GM23338 (cell line): ENCODE measurements around the gene ARHGAP32.

Experiments used
- CREB1 ChIP-seq: fragments of 250-450 bp; sonication (Bioruptor Pico); IDR thresholded peaks from 2 replicates; pipeline ENCODE4 v1.5.0; 2020; ENCODE audit warnings: low read depth, mild to moderate bottlenecking, moderate library complexity
- CTCF ChIP-seq, 2 experiments: fragments of 200-600 bp in 1 of 2; sonication (generic) in 1 of 2; conservative IDR thresholded peaks; 2 replicates each; pipeline versions ENCODE4 v1.5.1 to v1.6.1; 2016 to 2017; ENCODE audit warnings: antibody characterized with exemption in 2 of 2, low read depth in 2 of 2, mild to moderate bottlenecking in 2 of 2, moderate library complexity in 1 of 2
- ETS1 ChIP-seq: IDR thresholded peaks from 2 replicates; pipeline ENCODE4 v1.6.1; 2016; ENCODE audit warnings: antibody characterized with exemption
- EZH2 ChIP-seq: fragments of 200-600 bp; sonication (generic); IDR thresholded peaks from one replicate; pipeline ENCODE4 v1.8.0; 2017; ENCODE audit warnings: antibody characterized with exemption, mild to moderate bottlenecking, low read depth; ENCODE audit not compliant: unreplicated experiment
- EZH2phosphoT487 ChIP-seq: fragments of 200-600 bp; sonication (generic); IDR thresholded peaks from one replicate; pipeline ENCODE4 v1.8.1; 2018; ENCODE audit warnings: antibody characterized with exemption; ENCODE audit not compliant: unreplicated experiment
- JUNB ChIP-seq: IDR thresholded peaks from one replicate; pipeline ENCODE4 v1.6.1; 2016; ENCODE audit warnings: antibody characterized with exemption; ENCODE audit not compliant: unreplicated experiment
- NANOG ChIP-seq: IDR thresholded peaks from 2 replicates; pipeline ENCODE4 v1.6.1; 2016; ENCODE audit warnings: antibody characterized with exemption, borderline replicate concordance
- POLR2AphosphoS5 ChIP-seq: IDR thresholded peaks from 2 replicates; pipeline ENCODE4 v1.6.1; 2016; ENCODE audit warnings: antibody characterized with exemption, low read depth
- REST ChIP-seq: IDR thresholded peaks from one replicate; pipeline ENCODE4 v1.6.1; 2018; ENCODE audit warnings: antibody characterized with exemption; ENCODE audit not compliant: unreplicated experiment
- STAT1 ChIP-seq: IDR thresholded peaks from one replicate; pipeline ENCODE4 v1.6.1; 2016; ENCODE audit warnings: antibody characterized with exemption; ENCODE audit not compliant: unreplicated experiment
- ZNF114 ChIP-seq: fragments of 250-450 bp; sonication (Bioruptor Pico); IDR thresholded peaks from 2 replicates; pipeline ENCODE4 v1.5.0; 2020; ENCODE audit warnings: mild to moderate bottlenecking, moderate library complexity
- ZNF331 ChIP-seq: fragments of 250-450 bp; sonication (Bioruptor Pico); IDR thresholded peaks from 2 replicates; pipeline ENCODE4 v1.5.0; 2020; ENCODE audit warnings: low read depth, mild to moderate bottlenecking, moderate library complexity
- ZNF462 ChIP-seq: fragments of 250-450 bp; sonication (Bioruptor Pico); IDR thresholded peaks from 2 replicates; pipeline ENCODE4 v1.5.0; 2020; ENCODE audit warnings: mild to moderate bottlenecking, moderate library complexity

GRCh38 chr11:128957202-128957482 lies 235.0 kb downstream of the ARHGAP32 start:
- TF ChIP-seq EZH2phosphoT487, result no peak
- TF ChIP-seq CTCF (conservative IDR thresholded peaks at IDR 0.05; ENCODE audit: low read depth in 2 of 2), result no peak
- no peak for TF ChIP-seq CREB1
- no peak for TF ChIP-seq EZH2
- TF ChIP-seq ETS1, result no peak
- TF ChIP-seq JUNB, result no peak
- no peak for TF ChIP-seq REST
- no peak for TF ChIP-seq POLR2AphosphoS5
- TF ChIP-seq ZNF331 (CRISPR knock-in tag), result no peak
- no peak for TF ChIP-seq NANOG
- TF ChIP-seq ZNF462, result no peak
- no peak for TF ChIP-seq STAT1
- no peak for TF ChIP-seq ZNF114 (CRISPR knock-in tag)
